ENCODE data around the gene PNP.
"Not testable (repeated sequence)": the region's sequence is repeated elsewhere in the genome, so short reads cannot be mapped to it uniquely, and the experiment has no call there.

GRCh38 chr14:20507537-20507936 lies 38.3 kb downstream of the PNP start:
- not testable (repeated sequence) for TF ChIP-seq YY1 (IDR thresholded peaks at IDR 0.05; ENCODE audit: insufficient read depth, insufficient read length); ZNF274 (IDR thresholded peaks at IDR 0.05; ENCODE audit: low read depth, low read length)
